ENCODE results near the gene CHPF2.

Gene CHPF2

GRCh38 chr7:151283302-151283701 is 51.0 kb downstream of the CHPF2 start:
- Histone ChIP-seq H3K27me3 (ENCODE audit: insufficient read depth, low read length) (0 out of 2 replicates have a peak, but pooled peaks cover 8% of the 10 kb centered on the region), H3K4me3 (ENCODE audit: low read length) (no peak overlapping the region)
- 96% methylated on average over 1 of the region's 2 CpGs for WGBS

GRCh38 chr7:151286148-151286547 is 53.9 kb downstream of the CHPF2 start:
- Histone ChIP-seq H3K36me3 (ENCODE audit: insufficient read depth, low read length) (no peaks in the 10 kb centered on the region), H3K27me3 (ENCODE audit: insufficient read depth, low read length) (no peaks in the 10 kb centered on the region), H3K9ac (ENCODE audit: low read depth, low read length) (no peak overlapping the region), H3K4me3 (ENCODE audit: low read length) (no peak overlapping the region), H3K4me1 (ENCODE audit: insufficient read depth, low read length) (no peaks in the 10 kb centered on the region), H3K27ac (ENCODE audit: low read depth, low read length) (no peak overlapping the region), H3K9me3 (ENCODE audit: insufficient read depth, low read depth, low read length) (no peaks in the 10 kb centered on the region)
- WGBS = 89% methylated on average over 2 of the region's 2 CpGs

More at GRCh38 chr7:151283302-151283701, 51.0 kb downstream of the CHPF2 start:
- Histone ChIP-seq H3K36me3 (ENCODE audit: insufficient read depth, low read length) (no peaks in the 10 kb centered on the region), H3K27ac (ENCODE audit: low read depth, low read length) (no peak overlapping the region), H3K9me3 (ENCODE audit: insufficient read depth, low read depth, low read length) (no peaks in the 10 kb centered on the region), H3K4me1 (ENCODE audit: insufficient read depth, low read length) (no peaks in the 10 kb centered on the region), H3K9ac (ENCODE audit: low read depth, low read length) (no peak overlapping the region)
